Measurements from ENCODE around the gene LIMS1. TPM values are rescaled to one million over a fixed set of nuclear protein-coding genes. Genes with fewer than 3 reads are reported as not detected.

Gene LIMS1
- total and polyA plus RNA-seq, 2 of the 13 experiments (the other 11 are each of a cell fraction or from before 2014, with no cell fraction given) = 38.3 to 49.6 TPM

GRCh38 chr2:108547606-108548005 lies 13.3 kb downstream of the LIMS1 start (continued):
- TF ChIP-seq ZNF281 (CRISPR knock-in tag; IDR thresholded peaks at IDR 0.05; ENCODE audit: borderline replicate concordance) = no peak
- no peak for TF ChIP-seq ZBTB26 (CRISPR knock-in tag; IDR thresholded peaks at IDR 0.05; ENCODE audit: borderline replicate concordance)
- no peak for TF ChIP-seq HNF1B (CRISPR knock-in tag; IDR thresholded peaks at IDR 0.05)
- no peak for TF ChIP-seq CHD2 (IDR thresholded peaks at IDR 0.05; ENCODE audit: low read depth, low read length)

GRCh38 chr2:108548208-108549003 lies 14.1 kb downstream of the LIMS1 start:
- no peak for TF ChIP-seq ZNF34 (CRISPR knock-in tag; IDR thresholded peaks at IDR 0.05; ENCODE audit: borderline replicate concordance)
- TF ChIP-seq CSRNP2 (CRISPR knock-in tag; conservative IDR thresholded peaks at IDR 0.05; ENCODE audit: low read depth) = no peak
- POLR2A ChIA-PET = interaction anchor here (2.1 kb wide), 1 partner anchor 14 kb away, joined by 8 read pairs; the partner anchor contains the start of gene LIMS1
- in situ Hi-C loops (cut with HindIII; ENCODE audit: extremely low pct_ligation_motif_present, low pct_unique_long_range_greater_than_20kb) (no loop called here), intact Hi-C loops (cut with micrococcal nuclease; ENCODE audit: unreplicated experiment) (no loop called here)
- Histone ChIP-seq H3K79me2 (ENCODE audit: insufficient read depth, low read length) (peaks cover 76% of the 10 kb centered on the region), H2AFZ (ENCODE audit: low read length) (no peak overlapping the region), H3K4me2 (ENCODE audit: low read depth, low read length) (no peak overlapping the region), H4K20me1 (ENCODE audit: insufficient read depth, low read length) (peaks cover 14% of the 10 kb centered on the region), H3K36me3 (replicated peaks in 1 of 2; ENCODE audit: control insufficient read depth in 1 of 2, insufficient read depth in 2 of 2, low read length in 2 of 2) (peaks cover 0 to 3% of the 10 kb centered on the region in 2 experiments; a peak in 2 of 5 replicates), H3K4me3 (replicated peaks in 1 of 3; ENCODE audit: insufficient read depth in 1 of 3, low read depth in 2 of 3, low read length in 3 of 3) (no peak overlapping the region), H3K9me3 (ENCODE audit: low read length) (no peaks in the 10 kb centered on the region), H3K9ac (ENCODE audit: insufficient read depth, low read depth, low read length) (no peak overlapping the region), H3K27ac (ENCODE audit: extremely low read length, insufficient read depth, low read length) (no peak overlapping the region), H3K4me1 (ENCODE audit: insufficient read depth, low read length) (peaks cover 16% of the 10 kb centered on the region), H3K27me3 (ENCODE audit: control insufficient read depth in 1 of 2, insufficient read depth in 2 of 2, low read length in 2 of 2) (no peaks in the 10 kb centered on the region)
- WGBS (ENCODE audit: low lambda C conversion rate) = 93% methylated on average over 9 of the region's 9 CpGs
- no peak for DNase-seq (ENCODE audit: low spot score)
- no peak for FAIRE-seq
- CTCF ChIA-PET (ENCODE audit: low intra/inter-chr PET ratio, low total read pairs) = no interaction called here
- no peak for ATAC-seq
- BruUV-seq (replicated peaks) = TSS peak; percentile 11
